ENCODE data around the gene AGBL1.
"Not testable (repeated sequence)": the region's sequence is repeated elsewhere in the genome, so short reads cannot be mapped to it uniquely, and the experiment has no call there.

Gene AGBL1

DNA sequence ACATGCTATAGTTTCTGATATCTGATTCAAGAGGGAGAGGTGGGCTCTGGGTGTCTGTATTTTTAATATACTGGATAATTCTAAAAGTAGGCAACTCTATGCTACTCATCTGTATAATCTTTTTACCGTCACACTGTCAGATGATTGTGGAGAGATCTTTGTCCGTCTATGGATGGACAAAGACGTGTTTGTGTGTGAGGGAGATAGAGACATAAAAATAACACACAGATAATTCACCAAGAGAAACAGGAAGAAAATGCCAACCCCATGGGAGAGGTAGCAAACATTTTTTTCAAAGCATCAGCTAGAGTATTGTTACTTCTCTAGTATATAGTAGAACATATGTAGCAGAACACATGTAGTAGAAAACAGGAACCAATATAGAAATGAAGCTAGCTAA lies 346.1 kb downstream of the AGBL1 start:
- no peak for DNase-seq

- no peak for DNase-seq
Observed at GRCh38 chr15:86432861-86433260, 353.2 kb downstream of the AGBL1 start.

DNA sequence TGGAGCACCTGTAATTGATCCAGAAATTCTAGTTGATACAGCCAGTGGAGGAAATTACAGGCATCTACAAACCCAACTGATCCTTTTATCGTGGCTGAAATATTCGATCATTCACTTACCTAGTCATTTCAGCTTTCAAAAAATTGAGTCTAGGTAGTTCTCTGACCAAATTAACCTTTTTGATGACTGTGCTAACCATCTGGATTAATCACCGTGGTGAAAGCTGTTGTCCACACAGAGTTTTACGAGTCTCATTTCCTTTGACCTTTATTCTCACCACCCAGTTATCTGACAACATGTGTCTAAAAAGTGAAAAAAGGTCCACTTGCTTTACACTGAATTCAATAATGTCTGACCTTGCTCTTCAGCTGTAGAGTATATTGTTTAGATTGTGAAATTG lies 354.3 kb downstream of the AGBL1 start:
- no peak for DNase-seq

DNA sequence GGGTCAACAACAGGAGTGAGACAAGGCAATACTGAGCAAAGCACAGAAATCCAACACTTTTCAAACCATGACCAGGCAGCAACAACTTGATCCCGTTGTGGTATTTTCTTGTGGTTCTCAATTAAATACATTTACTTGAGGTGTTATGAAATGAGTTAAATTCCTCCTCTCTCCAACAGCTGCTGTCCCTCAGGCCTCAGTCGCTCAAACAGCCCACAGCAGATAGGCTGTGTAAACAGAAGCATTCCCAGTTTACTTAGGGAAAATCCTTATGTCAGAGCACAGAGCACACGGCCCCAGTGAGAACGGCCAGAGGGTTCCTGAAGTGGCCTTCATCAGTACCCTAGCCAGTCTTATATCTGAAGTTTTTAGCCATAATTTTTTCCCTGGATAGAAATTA lies 359.9 kb downstream of the AGBL1 start:
- DNase-seq = no peak

DNA sequence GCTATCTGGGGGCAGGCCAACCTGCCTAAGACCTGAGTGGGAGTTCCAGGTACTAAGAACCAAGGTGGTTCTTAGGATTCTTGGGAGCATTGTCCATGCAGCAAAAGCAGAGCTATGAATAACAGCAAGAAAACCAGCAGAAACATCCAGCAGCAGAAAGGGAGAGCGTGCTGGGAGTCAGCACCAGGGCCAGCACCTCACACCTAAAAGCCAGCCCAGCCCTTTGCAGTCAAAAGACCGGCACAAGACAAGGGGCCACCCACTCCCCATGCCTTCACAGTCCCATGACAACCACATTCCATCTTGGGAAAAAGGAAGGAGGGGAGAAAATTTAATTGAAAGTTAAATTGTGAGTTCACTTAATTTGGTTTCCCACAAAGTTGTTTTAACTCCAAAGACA lies 364.9 kb downstream of the AGBL1 start:
- no peak for DNase-seq

DNA sequence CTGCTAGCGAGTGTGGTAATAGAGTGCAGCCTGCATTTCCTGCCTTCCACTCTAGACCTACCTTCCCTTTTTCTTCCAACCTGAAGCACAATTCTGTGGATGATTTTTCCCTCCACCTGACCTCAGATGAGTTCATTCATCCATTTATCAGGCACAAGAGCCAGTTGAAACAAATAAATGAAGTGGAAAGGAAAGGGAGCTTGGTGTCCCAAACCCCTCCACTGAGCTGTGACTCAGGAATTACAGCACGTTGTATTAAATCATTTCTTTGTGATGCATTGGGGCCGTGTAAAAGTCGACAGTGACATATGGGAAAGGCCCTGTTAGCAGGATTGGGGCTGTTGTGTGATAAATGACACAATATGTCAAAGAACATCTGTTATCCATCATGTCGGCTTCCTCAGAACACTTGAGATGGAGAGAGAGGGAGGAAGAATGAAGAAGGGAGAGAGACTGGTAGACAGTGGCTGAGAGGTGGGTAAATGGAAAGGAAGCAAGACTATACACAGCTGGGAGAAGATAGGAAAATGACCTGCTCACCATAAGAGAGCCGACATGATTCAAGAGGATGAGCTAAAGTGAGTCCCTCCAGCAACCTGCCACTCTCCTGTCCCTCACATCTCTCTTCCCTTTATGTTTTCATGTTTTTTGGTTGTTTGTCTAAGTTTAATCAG lies 366.0 kb downstream of the AGBL1 start:
- DNase-seq = no peak

DNA sequence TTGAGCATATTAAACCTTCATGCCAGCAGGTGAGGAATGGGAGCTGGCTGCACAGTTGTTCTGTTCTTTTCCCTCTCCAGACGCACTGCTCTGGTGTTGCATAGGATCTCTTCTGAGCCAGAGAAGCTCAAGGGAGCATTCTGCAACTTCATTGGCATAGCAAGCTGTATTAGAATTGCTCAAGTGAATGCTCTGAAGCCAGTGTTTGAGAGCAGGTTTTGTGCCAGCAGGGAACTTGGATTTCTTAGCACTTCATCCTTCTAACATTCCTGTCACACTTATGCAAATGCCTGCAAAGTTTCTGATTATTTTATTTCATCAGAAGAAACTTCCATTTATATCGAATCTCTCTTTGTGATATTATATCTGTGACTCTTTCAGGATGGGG lies 366.6 kb downstream of the AGBL1 start:
- no peak for DNase-seq

- DNase-seq = not testable (repeated sequence)
Observed at GRCh38 chr15:86465470-86466039, 385.9 kb downstream of the AGBL1 start.

GRCh38 chr15:86481720-86482119 lies 402.0 kb downstream of the AGBL1 start:
- DNase-seq = no peak

GRCh38 chr15:86483936-86484335 lies 404.3 kb downstream of the AGBL1 start:
- DNase-seq = peak; percentile 27

DNA sequence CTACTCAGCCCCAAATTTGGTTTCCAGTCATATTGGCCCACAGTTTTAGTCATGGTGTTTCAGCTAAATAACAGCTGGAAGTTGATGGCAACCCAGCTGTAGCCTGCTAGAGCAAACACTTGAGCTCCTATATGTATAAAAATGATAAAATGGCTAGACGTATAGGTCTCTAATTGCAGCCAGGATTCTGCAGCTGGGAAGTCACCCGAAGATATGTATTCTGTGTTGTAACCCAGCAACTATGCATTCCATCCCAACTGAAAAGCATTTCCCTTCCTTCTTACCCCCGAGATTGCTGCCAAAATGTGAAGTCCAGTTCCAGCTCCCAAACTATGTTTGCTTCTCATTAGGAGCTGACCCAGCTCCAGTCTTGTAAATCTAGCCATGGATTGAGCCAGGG lies 408.4 kb downstream of the AGBL1 start:
- DNase-seq = no peak

DNA sequence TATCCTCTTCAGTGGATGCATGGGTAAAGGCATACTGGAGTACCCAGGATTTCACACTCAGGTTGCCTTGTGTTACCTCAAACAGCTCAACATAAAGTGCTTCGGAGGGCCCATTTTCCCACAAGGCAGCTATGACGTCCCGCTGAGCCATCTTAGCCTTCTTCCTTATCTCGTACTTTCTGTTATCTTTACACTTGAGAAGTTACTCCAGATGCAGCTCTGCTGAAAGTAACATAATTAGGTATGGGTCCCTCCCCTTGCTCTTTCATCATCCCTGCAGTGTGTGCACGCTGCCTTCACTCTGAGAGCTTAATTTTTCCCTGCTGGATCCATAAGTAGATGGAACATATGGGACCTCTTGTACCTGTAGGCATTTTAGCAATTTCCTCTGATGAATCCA lies 410.3 kb downstream of the AGBL1 start:
- no peak for DNase-seq

DNA sequence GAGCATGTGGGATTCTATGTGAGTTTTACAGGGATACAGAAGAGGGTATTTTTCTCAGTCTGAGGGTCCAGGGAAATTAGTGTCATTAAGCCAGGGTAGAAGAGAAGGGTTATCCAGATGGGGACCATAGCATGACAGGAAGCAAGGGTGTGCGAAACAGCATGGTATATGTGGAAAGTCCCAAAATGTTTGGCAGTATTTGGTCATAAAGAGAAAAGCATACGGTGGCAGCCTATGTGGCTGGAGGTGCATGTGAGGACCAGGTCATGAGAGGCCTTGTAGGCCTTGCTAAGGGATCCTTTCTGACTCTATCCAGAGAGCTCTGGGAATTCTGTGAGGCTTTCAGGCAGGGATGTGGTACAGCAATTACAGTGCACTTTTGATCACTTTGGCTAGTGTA lies 411.4 kb downstream of the AGBL1 start:
- no peak for DNase-seq

DNA sequence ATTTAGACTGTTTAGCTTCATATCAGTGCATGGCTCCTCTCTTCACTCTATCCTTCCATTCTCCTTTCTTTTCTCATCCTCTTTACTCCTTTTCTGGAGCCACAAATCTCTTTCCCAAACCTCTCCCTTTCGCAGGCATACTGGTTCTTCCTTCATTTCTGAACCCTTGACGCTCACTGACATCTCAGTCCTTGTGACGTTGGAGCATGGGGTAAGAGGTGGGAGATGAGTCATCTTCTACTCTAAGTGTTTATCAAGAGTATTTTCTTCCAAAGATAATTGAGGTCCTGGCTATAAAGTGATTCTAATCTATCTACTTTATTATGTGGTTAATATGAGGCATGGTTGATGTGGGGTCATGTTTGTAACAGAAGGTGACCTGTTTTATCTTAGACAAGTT lies 414.2 kb downstream of the AGBL1 start:
- DNase-seq = no peak

DNA sequence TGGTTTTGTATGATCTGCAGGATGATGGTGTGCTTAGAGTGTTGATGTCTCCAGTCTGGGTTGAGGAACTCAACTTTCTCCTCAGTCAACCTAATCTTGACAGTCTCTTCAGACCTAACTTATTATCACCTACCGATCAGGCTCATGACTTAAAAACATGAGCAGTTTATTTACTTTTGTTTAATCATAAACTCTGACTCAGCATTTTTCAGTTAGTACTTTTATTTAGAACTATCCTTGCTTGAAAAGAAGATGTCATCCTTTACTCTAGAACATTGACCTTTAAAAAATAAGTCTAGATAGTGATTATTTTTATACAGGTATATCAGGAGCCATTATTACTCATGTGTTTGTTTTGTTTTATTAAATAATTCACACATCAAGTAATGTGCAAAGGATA lies 414.8 kb downstream of the AGBL1 start:
- no peak for DNase-seq

DNA sequence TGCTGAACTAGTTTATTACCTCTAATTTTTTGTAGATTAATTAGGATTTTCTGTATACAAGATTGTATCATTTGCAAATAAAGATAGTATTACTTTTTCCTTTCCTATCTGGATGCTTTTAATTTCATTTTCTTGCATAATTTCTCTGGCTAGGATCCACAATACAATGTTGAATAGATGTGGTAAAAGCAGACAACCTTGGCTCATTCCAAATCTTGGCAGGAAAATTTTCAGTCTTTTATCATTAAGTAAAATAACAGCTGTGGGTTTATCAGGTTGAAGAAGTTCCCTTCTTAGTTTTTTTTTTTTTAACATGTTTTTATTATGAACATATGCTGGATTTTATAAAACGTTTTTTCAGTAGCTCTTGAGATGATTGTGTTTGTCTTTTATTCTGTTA lies 422.6 kb downstream of the AGBL1 start:
- DNase-seq = no peak

DNA sequence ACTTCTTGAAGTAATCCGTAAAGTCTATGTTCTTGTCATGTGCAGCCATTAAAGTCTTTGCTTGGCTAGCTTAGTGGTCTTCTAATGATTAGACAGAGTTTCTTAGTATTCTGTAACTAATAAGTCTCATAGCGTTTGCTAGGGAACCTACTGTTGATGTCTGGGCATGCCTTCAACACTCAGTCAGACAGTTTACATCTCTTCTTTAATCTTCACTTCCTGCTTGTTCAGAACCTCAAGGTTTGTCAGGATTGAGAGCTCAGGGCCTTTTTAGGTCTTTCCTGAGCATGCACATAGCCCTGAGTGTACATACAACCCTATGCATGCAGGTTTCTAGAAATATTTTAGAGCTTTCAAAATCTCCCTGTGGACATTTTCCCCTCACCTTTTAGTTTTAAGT lies 426.3 kb downstream of the AGBL1 start:
- no peak for DNase-seq

- no peak for DNase-seq
Observed at GRCh38 chr15:86506401-86506800, 426.7 kb downstream of the AGBL1 start.

GRCh38 chr15:86515625-86516024 lies 436.0 kb downstream of the AGBL1 start:
- DNase-seq = no peak

GRCh38 chr15:86522721-86523120 lies 443.1 kb downstream of the AGBL1 start:
- no peak for DNase-seq

- peak; percentile 18 for DNase-seq
Observed at GRCh38 chr15:86526938-86527690, 447.4 kb downstream of the AGBL1 start.

DNA sequence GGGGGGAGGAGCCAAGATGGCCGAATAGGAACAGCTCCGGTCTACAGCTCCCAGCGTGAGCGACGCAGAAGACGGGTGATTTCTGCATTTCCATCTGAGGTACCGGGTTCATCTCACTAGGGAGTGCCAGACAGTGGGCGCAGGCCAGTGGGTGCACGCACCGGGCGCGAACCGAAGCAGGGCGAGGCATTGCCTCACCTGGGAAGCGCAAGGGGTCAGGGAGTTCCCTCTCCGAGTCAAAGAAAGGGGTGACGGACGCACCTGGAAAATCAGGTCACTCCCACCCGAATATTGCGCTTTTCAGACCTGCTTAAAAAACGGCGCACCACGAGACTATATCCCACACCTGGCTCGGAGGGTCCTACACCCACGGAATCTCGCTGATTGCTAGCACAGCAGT lies 448.4 kb downstream of the AGBL1 start:
- not testable (repeated sequence) for DNase-seq

- no peak for DNase-seq
Observed at GRCh38 chr15:86538141-86538540, 458.5 kb downstream of the AGBL1 start.

GRCh38 chr15:86540840-86541467 lies 461.3 kb downstream of the AGBL1 start:
- DNase-seq = no peak
